Endothelial cell of umbilical vein (primary cell): ENCODE measurements around the gene DR1. TPM values are rescaled to one million over a fixed set of nuclear protein-coding genes. Genes with fewer than 3 reads are reported as not detected.

Experiments
- BruUV-seq: library from RNA; stranded (reverse); fragments of 400-500 nt; replicated peaks from 2 replicates; lab custom pipeline; 2021; lab: Mats Ljungman, UMichigan
- CTCF ChIA-PET: fragments of 300-600, 350-600 bp; sonication (Branson Sonifier 250); formaldehyde crosslinking; loops from one replicate; lab custom pipeline; 2021; ENCODE audit warnings: antibody characterized with exemption, inconsistent platforms; lab: Charles Lee
- POLR2A ChIA-PET: fragments of 300-600, 350-600 bp; sonication (Branson Sonifier 250); formaldehyde crosslinking; loops from one replicate; lab custom pipeline; 2021; ENCODE audit warnings: antibody characterized with exemption, inconsistent platforms; lab: Charles Lee
- DNase-seq: peaks from one replicate; pipeline ENCODE4 v3.0.0-alpha.2; 2011; ENCODE audit warnings: low read depth, low spot score
- FAIRE-seq: peaks from 2 replicates; lab custom pipeline; 2011; peaks lifted over from hg19 to GRCh38; lab: Jason Lieb, UNC
- H2AFZ ChIP-seq: 2 replicates; pipeline ENCODE4 v1.6.0; 2012; ENCODE audit warnings: low read depth, low read length, control low read depth, inconsistent platforms
- H3K27ac ChIP-seq: 2 replicates; pipeline ENCODE4 v1.5.1; 2011; ENCODE audit warnings: low read depth, mild to moderate bottlenecking, control low read depth, low read length, moderate library complexity; ENCODE audit not compliant: insufficient read depth
- H3K27me3 ChIP-seq, 2 experiments: 2 replicates each; pipeline versions ENCODE4 v1.6.0 to v1.6.1; 2011; ENCODE audit warnings: low read length in 2 of 2, mixed read lengths in 1 of 2; ENCODE audit not compliant: control insufficient read depth in 2 of 2, insufficient read depth in 2 of 2
- H3K36me3 ChIP-seq, 2 experiments: 2 replicates in 1 of 2; 3 replicates in 1 of 2; pipeline ENCODE4 v1.5.1; 2011; ENCODE audit warnings: low read length in 2 of 2, mild to moderate bottlenecking in 1 of 2, moderate library complexity in 1 of 2; ENCODE audit not compliant: control insufficient read depth in 2 of 2, insufficient read depth in 2 of 2; ENCODE audit errors: extremely low read depth in 1 of 2
- H3K4me1 ChIP-seq: 3 replicates; pipeline ENCODE4 v1.5.1; 2011; ENCODE audit warnings: mild to moderate bottlenecking, low read length; ENCODE audit not compliant: control insufficient read depth, insufficient read depth; ENCODE audit errors: extremely low read depth
- H3K4me2 ChIP-seq: 2 replicates; pipeline ENCODE4 v1.6.1; 2011; ENCODE audit warnings: low read length, control low read depth, mixed read lengths; ENCODE audit not compliant: insufficient read depth
- H3K4me3 ChIP-seq, 3 experiments: fragments of 200-600 bp in 1 of 3; sonication (generic), shearing (Covaris generic) in 1 of 3; replicated peaks in 1 of 3; 2 replicates each; pipeline ENCODE4 v1.5.1; 2011 to 2016; ENCODE audit warnings: control low read depth in 3 of 3, low read length in 3 of 3, mild to moderate bottlenecking in 2 of 3, inconsistent platforms in 1 of 3, low read depth in 1 of 3, moderate library complexity in 1 of 3; ENCODE audit not compliant: insufficient read depth in 1 of 3
- H3K79me2 ChIP-seq: 2 replicates; pipeline ENCODE4 v1.6.0; 2012; ENCODE audit warnings: low read length, inconsistent platforms; ENCODE audit not compliant: control insufficient read depth, insufficient read depth
- H3K9ac ChIP-seq: replicated peaks from 2 replicates; pipeline ENCODE3; 2011; ENCODE audit warnings: low read length, control low read depth; ENCODE audit not compliant: insufficient read depth; ENCODE audit errors: extremely low read depth
- H3K9me1 ChIP-seq: replicated peaks from 3 replicates; pipeline ENCODE4 v1.6.0; 2011; ENCODE audit warnings: mild to moderate bottlenecking, low read length; ENCODE audit not compliant: control insufficient read depth, insufficient read depth; ENCODE audit errors: extremely low read depth
- H3K9me3 ChIP-seq: replicated peaks from 2 replicates; pipeline ENCODE4 v1.5.1; 2012; ENCODE audit warnings: low read length, inconsistent platforms; ENCODE audit not compliant: control insufficient read depth, insufficient read depth
- H4K20me1 ChIP-seq: replicated peaks from 2 replicates; pipeline ENCODE3; 2011; ENCODE audit warnings: mild to moderate bottlenecking, low read length; ENCODE audit not compliant: control insufficient read depth, insufficient read depth; ENCODE audit errors: extremely low read depth
- EZH2 ChIP-seq: IDR thresholded peaks from 2 replicates; pipeline ENCODE4 v1.6.1; 2012; ENCODE audit warnings: borderline replicate concordance, low read depth, mild to moderate bottlenecking, moderate library complexity, low read length, inconsistent platforms; ENCODE audit not compliant: severe bottlenecking
- FOS ChIP-seq: IDR thresholded peaks from 2 replicates; pipeline ENCODE4 v1.6.1; 2011; ENCODE audit warnings: mild to moderate bottlenecking, low read length, moderate library complexity, borderline replicate concordance; ENCODE audit not compliant: insufficient read depth
- GATA2 ChIP-seq: IDR thresholded peaks from 2 replicates; pipeline ENCODE4 v1.7.0; 2011; ENCODE audit warnings: low read depth, mild to moderate bottlenecking, moderate library complexity, mixed read lengths, low read length; ENCODE audit not compliant: insufficient read length, insufficient read depth
- JUN ChIP-seq: IDR thresholded peaks from 2 replicates; pipeline ENCODE4 v1.6.1; 2011; ENCODE audit warnings: borderline replicate concordance, low read depth; ENCODE audit not compliant: insufficient read length, insufficient read depth
- MYC ChIP-seq: IDR thresholded peaks from one replicate; pipeline ENCODE4 v1.6.1; 2011; ENCODE audit warnings: mild to moderate bottlenecking, low read depth, low read length
- POLR2A ChIP-seq: IDR thresholded peaks from 2 replicates; pipeline ENCODE4 v1.6.1; 2012; ENCODE audit warnings: low read depth, mild to moderate bottlenecking, control low read depth, low read length
- POLR2AphosphoS5 ChIP-seq: IDR thresholded peaks from 2 replicates; pipeline ENCODE4 v1.6.1; 2012; ENCODE audit warnings: low read depth, mild to moderate bottlenecking, control low read depth, low read length, moderate library complexity; ENCODE audit not compliant: insufficient read depth
- dilution Hi-C: fragments of 300-500 bp; cut with MboI; formaldehyde crosslinking; loops from one replicate; pipeline ENCODE4 v1.15.0; 2019; ENCODE audit warnings: low sequenced_read_pairs; ENCODE audit not compliant: extremely low pct_ligation_motif_present
- intact Hi-C: fragments of 100-400 bp; cut with micrococcal nuclease; formaldehyde crosslinking; loops from one replicate; pipeline ENCODE4 v1.10.0; 2022
- polyA plus RNA-seq, 4 experiments: library from polyadenylated mRNA; depleted of rRNA in 3 of 4; stranded (reverse) in 3 of 4; unstranded in 1 of 4; fragments of >200 nt; gene quantifications; 2 replicates each; pipeline versions ENCODE4 v1.2.1 to v1.2.3, GENCODE V29; 2011 to 2012; ENCODE audit warnings: missing spikeins in 1 of 4
- total RNA-seq: library from RNA; stranded (reverse); gene quantifications from 2 replicates; pipeline ENCODE4 v1.2.3, GENCODE V29; 2021
- TF ChIP-seq, protein P1 (sequence below), 2 donors: IDR thresholded peaks; 1 replicate in 1 of 2; 2 replicates in 1 of 2; pipeline ENCODE4 v1.5.1; 2011; ENCODE audit warnings: low read length in 2 of 2, mild to moderate bottlenecking in 2 of 2, moderate library complexity in 2 of 2, control low read depth in 1 of 2, inconsistent platforms in 1 of 2, low read depth in 1 of 2; ENCODE audit not compliant: insufficient read depth in 1 of 2; ENCODE audit errors: extremely low read depth in 1 of 2
- TF ChIP-seq, protein P2 (sequence below): IDR thresholded peaks from 2 replicates; pipeline ENCODE4 v1.6.1; 2011; ENCODE audit not compliant: insufficient read depth, insufficient read length

The DR1 gene
- total and polyA plus RNA-seq, 2 donors (not counting 3 experiments of a cell fraction or from before 2014, with no cell fraction given) = 11.7 to 49.4 TPM

DNA sequence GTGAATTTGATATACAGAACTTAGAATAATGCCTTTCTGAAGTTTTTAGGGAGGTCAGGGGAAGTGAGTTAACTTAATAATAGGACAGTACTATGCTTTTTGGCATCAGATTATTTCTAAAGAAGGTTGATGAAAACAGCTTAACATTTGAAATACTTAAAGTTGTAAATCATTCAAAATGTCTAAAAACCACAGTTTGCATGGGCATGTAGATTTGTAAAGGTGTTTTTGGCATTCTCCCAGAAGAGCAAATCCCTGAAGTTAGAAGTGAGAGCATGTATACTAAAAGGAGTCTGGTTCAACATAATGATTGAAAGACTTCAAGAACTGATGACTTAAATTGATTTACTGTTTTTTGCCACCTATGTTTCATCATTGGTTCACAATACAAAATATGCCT lies 6.7 kb downstream of the DR1 start:
- FAIRE-seq (no peak), DNase-seq (no peak)
- H3K9ac ChIP-seq = no peak overlapping the region
- POLR2A ChIA-PET = no interaction called here
- CTCF ChIA-PET = interaction anchor here (0.7 kb wide), 1 partner anchor 47 kb away, joined by 3 read pairs; no protein-coding TSS in a partner anchor
- peaks cover 93% of the 10 kb centered on the region for H3K79me2 ChIP-seq
- no peak overlapping the region for H3K27ac ChIP-seq
- H3K9me3 ChIP-seq = no peaks in the 10 kb centered on the region
- no peak overlapping the region for H3K4me3 ChIP-seq
- H4K20me1 ChIP-seq = no peaks in the 10 kb centered on the region
- dilution Hi-C loops = no loop called here
- H2AFZ ChIP-seq = no peak overlapping the region
- peaks cover 14% of the 10 kb centered on the region for H3K4me1 ChIP-seq
- BruUV-seq = no TSS peak
- H3K9me1 ChIP-seq = no peaks in the 10 kb centered on the region
- TF ChIP-seq POLR2AphosphoS5 (no peak), JUN (no peak), MYC (no peak), FOS (no peak), EZH2 (no peak), POLR2A (no peak), GATA2 (no peak)
- TF ChIP-seq, protein P1, sequence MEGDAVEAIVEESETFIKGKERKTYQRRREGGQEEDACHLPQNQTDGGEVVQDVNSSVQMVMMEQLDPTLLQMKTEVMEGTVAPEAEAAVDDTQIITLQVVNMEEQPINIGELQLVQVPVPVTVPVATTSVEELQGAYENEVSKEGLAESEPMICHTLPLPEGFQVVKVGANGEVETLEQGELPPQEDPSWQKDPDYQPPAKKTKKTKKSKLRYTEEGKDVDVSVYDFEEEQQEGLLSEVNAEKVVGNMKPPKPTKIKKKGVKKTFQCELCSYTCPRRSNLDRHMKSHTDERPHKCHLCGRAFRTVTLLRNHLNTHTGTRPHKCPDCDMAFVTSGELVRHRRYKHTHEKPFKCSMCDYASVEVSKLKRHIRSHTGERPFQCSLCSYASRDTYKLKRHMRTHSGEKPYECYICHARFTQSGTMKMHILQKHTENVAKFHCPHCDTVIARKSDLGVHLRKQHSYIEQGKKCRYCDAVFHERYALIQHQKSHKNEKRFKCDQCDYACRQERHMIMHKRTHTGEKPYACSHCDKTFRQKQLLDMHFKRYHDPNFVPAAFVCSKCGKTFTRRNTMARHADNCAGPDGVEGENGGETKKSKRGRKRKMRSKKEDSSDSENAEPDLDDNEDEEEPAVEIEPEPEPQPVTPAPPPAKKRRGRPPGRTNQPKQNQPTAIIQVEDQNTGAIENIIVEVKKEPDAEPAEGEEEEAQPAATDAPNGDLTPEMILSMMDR (IDR thresholded peaks at IDR 0.05; ENCODE audit: extremely low read depth in 1 of 2, insufficient read depth in 1 of 2, low read depth in 1 of 2, low read length in 2 of 2) = no peak
- TF ChIP-seq, protein P2, sequence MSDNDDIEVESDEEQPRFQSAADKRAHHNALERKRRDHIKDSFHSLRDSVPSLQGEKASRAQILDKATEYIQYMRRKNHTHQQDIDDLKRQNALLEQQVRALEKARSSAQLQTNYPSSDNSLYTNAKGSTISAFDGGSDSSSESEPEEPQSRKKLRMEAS = no peak
- no peaks in the 10 kb centered on the region for H3K27me3 ChIP-seq
- no peak overlapping the region for H3K4me2 ChIP-seq
- intact Hi-C loops = no loop called here
- peaks cover 0 to 14% of the 10 kb centered on the region in 2 experiments for H3K36me3 ChIP-seq
